Esophagus squamous epithelium (tissue), 4 donors: Measurements from ENCODE around the gene ST6GALNAC3.

Experiments
- POLR2A ChIP-seq, 4 donors: fragments of 450-650 bp; IDR thresholded peaks; one replicate each; pipeline ENCODE4 v1.6.1; 2017; ENCODE audit warnings: antibody characterized with exemption in 4 of 4, mild to moderate bottlenecking in 4 of 4, moderate library complexity in 3 of 4
- TF ChIP-seq, protein P1 (sequence below), 6 experiments: fragments of 450-650 bp in 4 of 6; fragments of 200-600 bp in 2 of 6; sonication (generic) in 2 of 6; IDR thresholded peaks; one replicate each; pipeline ENCODE4 v1.5.1; 2016 to 2019; ENCODE audit warnings: antibody characterized with exemption in 6 of 6, mild to moderate bottlenecking in 4 of 6, moderate library complexity in 4 of 6

DNA sequence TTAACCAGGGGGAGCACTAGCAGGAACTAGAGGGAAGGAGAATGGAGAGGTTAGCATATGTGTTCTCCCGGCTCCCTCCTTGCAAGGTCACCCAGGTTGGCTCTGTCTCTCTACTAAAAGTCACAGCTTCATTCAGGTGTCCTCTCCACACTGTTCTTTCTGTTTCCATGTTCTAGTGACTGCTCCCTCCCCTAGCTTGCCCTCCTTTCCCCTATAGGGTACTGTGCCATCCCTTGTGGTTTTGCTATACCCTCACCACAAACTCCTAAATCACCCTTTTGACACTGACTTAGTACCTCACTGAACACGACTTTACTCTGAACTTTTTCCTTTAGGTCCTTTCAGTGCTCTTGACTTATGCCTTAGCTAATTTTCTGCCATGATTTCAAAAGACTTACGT is 389.3 kb downstream of the ST6GALNAC3 start:
- TF ChIP-seq, protein P1, sequence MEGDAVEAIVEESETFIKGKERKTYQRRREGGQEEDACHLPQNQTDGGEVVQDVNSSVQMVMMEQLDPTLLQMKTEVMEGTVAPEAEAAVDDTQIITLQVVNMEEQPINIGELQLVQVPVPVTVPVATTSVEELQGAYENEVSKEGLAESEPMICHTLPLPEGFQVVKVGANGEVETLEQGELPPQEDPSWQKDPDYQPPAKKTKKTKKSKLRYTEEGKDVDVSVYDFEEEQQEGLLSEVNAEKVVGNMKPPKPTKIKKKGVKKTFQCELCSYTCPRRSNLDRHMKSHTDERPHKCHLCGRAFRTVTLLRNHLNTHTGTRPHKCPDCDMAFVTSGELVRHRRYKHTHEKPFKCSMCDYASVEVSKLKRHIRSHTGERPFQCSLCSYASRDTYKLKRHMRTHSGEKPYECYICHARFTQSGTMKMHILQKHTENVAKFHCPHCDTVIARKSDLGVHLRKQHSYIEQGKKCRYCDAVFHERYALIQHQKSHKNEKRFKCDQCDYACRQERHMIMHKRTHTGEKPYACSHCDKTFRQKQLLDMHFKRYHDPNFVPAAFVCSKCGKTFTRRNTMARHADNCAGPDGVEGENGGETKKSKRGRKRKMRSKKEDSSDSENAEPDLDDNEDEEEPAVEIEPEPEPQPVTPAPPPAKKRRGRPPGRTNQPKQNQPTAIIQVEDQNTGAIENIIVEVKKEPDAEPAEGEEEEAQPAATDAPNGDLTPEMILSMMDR (IDR thresholded peaks at IDR 0.05) = no peak
- no peak for TF ChIP-seq POLR2A (IDR thresholded peaks at IDR 0.05)
